Fibroblast of skin of back (primary cell): Measurements from ENCODE around the gene PHC1.

Experiments
- DNase-seq: peaks from one replicate; pipeline ENCODE4 v3.0.0-alpha.2; 2013

Gene PHC1

DNA sequence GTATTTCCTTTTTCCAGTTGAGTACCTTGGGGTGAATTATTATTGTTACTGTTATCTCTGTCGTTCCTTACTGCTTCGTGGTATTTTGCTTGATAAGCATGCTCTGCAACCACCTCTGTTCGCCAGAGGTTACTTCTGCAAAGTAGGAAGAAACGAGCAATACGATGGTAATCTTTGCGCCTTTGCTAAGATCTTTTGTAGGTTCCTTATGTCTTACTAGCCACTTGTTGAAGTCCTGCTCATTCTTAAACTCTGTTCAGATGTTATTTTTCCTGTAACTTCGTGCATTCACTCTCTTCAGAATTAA is 35.9 kb downstream of the PHC1 start:
- no peak for DNase-seq

DNA sequence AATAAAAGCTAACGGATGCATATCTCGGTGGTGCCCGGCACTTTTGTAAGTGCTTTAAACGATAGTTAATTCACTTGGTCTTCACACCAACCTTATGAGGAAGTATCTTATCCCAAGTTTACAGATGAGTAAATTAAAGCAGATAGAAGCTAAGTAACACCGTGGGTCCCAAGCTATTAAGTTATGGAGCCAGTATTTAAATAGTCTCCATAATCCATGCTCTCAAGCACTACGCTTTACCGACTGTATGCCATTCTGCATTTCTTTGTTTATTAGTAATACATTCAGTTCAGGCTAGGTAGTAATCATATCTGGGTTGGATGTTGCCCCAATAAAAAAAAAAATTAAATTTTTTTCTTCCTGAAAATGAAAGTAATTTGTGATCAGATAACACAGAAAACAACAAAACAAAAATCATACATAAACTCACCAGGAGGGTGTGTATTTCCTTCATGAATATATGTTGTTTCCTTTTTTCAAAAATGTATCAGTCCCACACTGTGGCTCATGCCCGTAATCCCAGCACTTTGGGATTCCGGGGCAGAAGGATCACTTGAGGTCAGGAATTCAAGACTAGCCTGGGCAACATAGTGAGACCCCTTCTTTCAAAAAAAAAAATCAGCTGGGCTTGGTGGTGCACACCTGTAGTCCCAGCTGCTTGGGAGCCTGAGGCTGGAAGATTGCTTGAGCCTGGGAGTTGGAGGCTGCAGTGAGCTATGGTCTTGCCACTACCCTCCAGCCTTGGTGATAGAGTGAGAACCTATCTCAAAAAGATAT is 36.6 kb downstream of the PHC1 start:
- DNase-seq = no peak

DNA sequence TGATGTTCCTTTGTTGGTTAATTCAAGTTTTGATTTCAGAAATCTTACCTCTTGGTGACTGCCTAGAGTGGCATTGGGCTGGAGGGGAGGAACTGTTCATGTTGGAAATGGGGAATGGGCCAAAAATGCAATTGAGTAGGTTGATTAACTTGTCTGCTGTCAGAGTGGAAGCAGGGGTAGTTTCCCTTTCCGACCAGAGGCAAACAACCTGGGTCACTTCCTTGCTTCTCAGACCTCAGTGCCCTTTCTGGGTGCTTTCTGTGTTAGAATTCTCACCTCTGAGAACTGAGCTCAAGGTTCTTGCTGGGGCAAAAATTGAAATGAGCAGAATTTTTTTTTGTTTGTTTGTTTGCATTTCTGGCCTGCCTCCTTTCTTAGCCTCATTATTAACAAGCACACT is 37.4 kb downstream of the PHC1 start:
- no peak for DNase-seq

DNA sequence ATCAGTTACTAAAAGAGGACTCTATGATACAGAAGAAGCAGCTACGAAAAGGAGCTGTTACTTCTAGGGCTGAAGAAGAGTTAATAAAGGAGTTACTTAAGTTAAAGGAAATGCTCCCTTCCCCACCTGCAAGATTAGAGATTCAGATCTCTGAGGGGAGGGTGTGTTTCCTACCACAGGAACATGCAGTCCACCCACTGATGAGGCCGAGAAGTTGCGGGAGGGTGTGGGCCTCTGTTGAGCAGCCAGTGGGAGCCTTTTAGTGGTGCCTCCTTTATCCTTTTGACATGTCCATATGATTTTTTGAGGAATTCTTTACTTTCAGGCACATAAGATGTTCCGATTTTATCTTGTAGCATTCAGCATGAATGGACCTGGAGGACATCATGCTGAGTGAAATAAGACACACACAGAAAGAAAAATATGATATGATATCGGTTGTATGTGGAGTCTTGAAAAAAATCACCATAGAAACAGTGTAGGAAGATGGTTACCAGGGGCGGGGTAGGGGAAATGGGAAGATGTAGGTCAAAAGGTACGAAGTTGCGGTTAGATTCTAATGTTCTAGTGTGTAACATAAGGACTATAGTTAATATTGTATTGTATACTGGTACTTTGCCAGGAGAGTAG is 39.6 kb downstream of the PHC1 start:
- no peak for DNase-seq

DNA sequence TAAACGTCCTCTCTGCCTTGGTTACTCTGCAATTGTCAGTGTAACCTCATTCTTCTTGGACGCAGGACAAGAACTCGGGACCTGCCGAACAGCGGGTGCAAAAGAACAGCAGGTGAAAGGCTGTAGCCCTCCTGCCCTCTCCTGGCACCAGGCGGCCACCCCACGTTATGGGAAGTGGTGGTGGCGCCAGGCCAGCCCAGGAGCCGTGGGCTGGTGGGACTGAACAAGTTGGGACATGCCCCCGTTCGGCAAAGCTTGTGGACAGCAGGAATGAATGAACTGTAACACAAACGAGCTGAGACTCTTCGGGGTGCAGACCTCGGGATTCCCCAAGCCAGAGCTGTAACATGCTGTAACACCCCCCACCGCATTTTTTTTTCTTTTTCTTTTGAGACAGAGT is 41.8 kb downstream of the PHC1 start:
- DNase-seq = no peak

DNA sequence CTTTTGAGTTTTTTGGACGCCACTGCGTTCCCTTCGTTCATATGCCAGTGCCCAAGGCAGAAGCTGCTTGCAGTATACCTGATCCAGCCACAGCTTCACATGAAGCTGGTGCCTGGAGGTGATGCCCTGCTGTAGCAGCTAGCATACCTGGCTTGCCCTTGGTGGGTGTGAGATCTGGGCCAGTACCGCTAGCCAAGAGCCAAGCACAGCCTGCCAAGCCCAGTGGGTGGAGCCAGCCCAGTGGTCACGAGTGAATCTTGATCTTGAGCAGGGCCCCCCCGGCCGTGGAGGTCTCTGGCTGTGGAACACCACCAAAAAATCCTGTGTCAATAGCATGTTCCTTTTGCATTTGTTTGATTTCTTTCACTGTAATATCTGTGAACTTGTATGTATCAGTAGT is 42.5 kb downstream of the PHC1 start:
- DNase-seq = no peak

DNA sequence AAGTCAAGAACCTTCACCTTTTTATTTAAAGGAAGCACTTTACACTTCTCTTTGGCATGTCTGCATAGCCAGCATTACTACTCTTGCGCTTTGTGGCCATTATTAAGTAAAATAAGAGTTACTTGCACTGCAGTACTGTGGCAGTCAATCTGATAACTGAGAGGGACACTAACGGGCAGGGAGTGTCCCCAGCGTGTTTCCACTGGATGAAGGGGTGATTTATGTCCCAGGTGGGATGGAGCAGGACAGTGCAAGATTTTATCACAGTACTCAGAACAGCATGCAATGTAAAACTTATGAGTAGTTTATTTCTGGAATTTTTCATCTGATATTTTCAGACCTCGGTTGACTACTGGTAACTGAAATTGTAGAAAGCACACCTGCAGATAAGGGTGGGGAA is 43.3 kb downstream of the PHC1 start:
- DNase-seq = no peak

DNA sequence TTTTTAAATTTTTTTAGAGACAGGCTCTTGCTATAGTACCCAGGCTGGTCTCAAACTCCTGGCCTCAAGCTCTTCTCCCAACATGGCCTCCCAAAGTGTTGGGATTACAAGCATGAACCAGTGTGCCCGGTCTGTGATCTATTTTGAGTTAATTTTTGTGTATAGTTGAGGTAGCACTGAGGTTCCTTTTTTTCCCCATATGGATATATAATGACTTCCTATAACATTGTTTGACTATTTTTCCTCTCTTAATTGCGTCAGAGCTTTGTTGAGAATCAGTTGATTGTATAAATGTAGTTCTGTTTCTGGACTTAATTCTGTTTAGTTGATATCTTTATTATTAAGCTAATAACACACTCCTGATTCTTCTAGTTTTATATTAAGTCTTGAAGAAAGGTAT is 43.8 kb downstream of the PHC1 start:
- no peak for DNase-seq

DNA sequence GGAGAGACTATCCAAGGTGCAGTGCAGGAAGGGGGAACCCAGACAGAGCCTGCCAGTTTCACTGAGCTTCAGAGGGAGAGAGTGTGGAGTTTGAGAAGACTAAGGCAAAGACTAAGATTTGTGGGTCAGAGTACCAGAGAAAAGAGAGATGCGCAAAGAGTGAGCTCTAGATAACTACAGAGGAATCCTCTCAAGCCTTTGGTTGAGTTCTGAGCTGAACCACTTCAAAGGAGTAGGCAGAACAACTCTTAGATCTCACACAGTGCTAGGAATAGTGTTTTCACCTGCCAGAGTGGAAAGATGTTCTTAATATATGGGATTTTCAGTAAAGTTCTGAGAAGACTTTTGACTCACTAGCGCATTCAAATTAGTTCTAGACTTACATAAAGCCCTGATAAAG is 45.9 kb downstream of the PHC1 start:
- DNase-seq = no peak

DNA sequence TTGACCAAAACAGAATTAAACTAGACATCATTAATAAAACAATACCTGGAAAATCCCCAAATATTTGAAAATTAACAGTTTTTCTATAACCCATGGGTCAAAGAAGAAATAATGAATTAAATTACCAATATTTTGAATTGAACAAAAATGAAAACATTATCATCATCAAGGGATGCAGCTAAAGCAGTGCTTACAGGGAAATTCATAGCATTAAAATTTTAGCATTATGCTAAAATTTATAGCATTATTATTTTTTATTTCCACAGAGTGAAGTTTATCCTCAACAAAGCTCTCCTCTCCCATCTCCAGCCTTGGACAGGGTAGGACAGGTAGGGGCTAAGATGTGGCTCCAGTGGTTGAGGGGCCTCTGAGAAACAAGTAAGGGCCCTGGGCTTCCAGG is 54.5 kb downstream of the PHC1 start:
- no peak for DNase-seq

DNA sequence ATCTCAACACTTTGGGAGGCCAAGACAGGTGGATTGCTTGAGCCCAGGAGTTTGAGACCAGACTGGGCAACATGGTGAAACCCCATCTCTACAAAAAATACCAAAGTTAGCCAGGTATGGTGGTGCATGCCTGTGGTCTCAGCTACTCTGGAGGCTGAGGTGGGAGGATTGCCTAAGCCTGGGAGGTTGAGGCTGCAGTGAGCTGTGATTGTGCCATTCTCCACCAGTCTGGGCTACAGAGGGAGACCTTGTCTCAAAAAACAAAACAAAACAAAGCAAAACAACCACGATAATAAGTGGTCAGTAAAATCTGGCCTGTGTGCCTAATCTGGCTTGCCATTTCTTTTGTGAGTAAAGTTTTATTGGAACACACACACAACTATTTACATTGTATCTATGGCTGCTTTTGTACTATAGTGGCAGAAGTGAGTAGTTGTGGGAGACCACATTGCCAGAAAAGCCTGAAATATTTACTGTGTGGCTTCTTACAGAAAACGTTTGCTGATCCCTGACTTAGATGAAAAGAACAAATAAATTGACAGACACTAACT is 55.6 kb downstream of the PHC1 start:
- DNase-seq = no peak

DNA sequence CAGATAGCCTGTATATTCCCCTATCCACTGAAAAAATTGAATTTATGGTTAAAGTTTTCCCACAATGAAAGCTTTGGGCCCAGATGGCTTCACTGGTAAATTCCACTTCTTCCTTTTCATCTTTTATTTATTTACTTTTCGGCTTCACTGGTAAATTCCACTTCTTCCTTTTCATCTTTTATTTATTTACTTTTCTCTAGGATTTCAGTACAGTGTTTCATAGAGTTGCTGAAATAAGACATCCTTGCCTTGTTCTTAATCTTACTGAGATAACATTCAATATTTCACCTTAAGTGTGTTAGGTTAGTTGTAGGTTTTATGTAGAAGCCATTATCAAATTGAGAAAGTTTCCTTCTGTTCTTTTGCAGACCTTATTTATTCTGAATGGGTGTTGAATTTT is 56.1 kb downstream of the PHC1 start:
- no peak for DNase-seq

DNA sequence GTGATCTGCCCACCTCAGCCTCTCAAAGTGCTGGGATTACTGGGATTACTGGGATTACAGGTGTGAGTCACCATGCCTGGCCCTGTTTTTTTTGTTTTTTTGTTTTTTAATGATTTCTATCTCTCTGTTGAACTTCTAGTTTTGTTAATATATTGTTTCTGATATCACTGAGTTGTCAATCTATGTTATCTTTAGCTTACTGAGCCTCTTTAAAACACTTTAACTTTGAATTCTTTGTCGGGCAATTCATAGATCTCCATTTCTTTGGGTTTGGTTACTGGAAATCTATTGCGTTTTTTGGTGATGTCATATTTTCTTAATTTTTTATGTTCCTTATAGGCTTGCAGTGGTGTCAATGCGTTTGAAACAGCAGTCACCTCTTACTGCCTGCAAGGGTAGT is 65.8 kb downstream of the PHC1 start:
- DNase-seq = no peak

DNA sequence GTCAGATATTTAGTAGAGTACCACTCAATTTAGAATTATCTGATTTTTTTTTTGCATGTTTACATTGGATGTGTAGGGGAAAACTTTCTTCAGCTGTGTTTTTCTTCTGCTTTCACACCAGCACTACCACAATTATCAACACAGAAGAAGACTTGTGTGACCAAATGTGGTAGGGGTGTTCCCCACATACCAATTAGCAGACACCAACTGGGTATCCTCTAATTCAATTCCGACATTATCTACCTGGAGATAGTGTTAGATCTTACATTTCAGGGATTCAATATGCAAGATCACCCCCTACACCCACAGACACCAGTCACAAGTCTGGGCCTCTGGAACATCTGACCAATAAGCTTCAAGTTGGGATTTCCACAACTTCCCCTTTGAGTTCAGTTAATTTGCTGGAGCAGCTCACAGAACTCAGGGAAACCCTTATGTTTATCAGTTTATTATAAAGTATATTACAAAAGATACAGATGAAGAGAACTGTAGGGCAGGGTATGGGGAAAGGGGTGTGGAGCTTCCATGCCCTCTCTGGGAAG is 71.0 kb downstream of the PHC1 start:
- DNase-seq = no peak

DNA sequence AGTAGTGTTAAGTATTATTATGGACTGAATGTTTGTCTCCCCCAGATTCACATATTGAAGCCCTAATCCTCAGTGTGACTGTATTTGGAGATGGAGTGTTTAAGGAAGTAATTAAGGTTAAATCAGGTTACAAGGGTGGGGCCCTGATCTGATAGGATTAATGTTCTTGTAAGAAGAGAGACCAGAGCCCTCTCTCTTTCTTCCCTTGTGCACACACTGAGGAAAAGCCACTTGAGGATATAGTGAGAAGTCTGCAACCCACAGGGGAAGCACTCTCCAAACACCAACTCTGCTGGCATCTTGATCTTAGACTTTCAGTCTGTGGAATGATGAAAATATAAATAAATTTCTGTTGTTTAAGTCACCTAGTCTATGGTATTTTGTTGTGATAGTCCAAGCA is 72.9 kb downstream of the PHC1 start:
- no peak for DNase-seq

DNA sequence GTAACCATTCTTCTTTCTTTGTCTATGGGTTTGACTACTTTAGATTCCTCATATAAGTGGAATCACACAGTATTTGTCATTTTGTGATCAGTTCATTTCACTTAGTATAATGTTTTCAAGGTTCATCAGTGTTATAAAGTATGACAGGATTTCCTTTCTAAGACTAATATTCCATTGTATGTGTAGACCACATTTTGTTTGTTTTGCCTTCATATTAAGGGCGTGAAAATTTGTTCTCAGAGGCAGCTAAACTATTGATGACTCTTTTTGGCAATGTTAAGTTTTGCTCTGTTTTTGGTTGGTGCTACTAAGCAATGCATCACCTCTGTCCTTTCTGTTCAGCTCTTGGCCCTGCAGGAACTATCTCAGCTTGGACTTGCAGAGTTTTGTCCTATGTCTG is 73.4 kb downstream of the PHC1 start:
- no peak for DNase-seq

DNA sequence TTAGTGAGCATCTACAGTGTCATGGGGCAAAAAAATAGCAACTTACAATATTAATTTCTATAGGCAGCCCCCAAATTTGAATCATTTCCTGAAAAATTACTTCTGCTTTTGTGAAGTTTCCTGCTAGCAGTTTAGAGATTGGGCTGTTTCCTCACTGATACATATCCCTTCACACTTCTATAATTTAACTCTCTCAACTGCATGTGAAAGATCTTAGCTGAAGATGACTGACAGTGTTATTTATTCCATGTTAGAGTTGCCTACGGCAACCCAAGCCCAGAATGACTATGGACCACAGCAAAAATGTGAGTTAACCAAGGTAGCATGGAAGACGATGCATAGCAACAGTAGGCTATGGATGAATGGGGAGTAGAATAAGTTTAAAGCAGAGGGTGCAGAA is 75.1 kb downstream of the PHC1 start, which contains the start of gene KLRG1:
KLRG1 (plus strand) TSS at position 134 of the 400 bp plus-strand sequence; CDS start at position 224, 90 bp downstream.
- no peak for DNase-seq
